ENCODE data around the gene OSBP2. TPM values are rescaled to one million over a fixed set of nuclear protein-coding genes. Genes with fewer than 3 reads are reported as not detected.

OSBP2 gene
- polyA plus RNA-seq, 1 experiment = 0.77 TPM

- ChIA-PET CTCF (interaction anchor here (6.3 kb wide), 1 partner anchor 10 kb away, joined by 44 read pairs; no protein-coding TSS in a partner anchor), POLR2A (no interaction called here)
- TF ChIP-seq CTCF (IDR thresholded peaks at IDR 0.05; ENCODE audit: insufficient read depth, low read depth, low read length) = no peak
- DNase-seq (ENCODE audit: low read depth) = no peak
- H3K27me3 ChIP-seq (ENCODE audit: control insufficient read depth, insufficient read depth, low read length) = no peaks in the 10 kb centered on the region
- no peak overlapping the region for H3K4me3 ChIP-seq (ENCODE audit: low read depth, low read length)
- H3K36me3 ChIP-seq (ENCODE audit: control insufficient read depth, insufficient read depth, low read length) = no peaks in the 10 kb centered on the region
These were observed 185.5 kb downstream of the OSBP2 start for GRCh38 chr22:30880181-30880601.

- TF ChIP-seq CTCF (IDR thresholded peaks at IDR 0.05; ENCODE audit: insufficient read depth, low read depth, low read length) = no peak
- CTCF ChIA-PET = interaction anchor here (6.3 kb wide), 1 partner anchor 9 kb away, joined by 44 read pairs; no protein-coding TSS in a partner anchor
- H3K27me3 ChIP-seq (ENCODE audit: control insufficient read depth, insufficient read depth, low read length) = no peaks in the 10 kb centered on the region
- POLR2A ChIA-PET = no interaction called here
- H3K36me3 ChIP-seq (ENCODE audit: control insufficient read depth, insufficient read depth, low read length) = no peaks in the 10 kb centered on the region
- no peak overlapping the region for H3K4me3 ChIP-seq (ENCODE audit: low read depth, low read length)
- DNase-seq (ENCODE audit: low read depth) = no peak
These were observed 186.2 kb downstream of the OSBP2 start for GRCh38 chr22:30880847-30881246.

- Histone ChIP-seq H3K4me3 (ENCODE audit: low read depth, low read length) (no peak overlapping the region), H3K36me3 (ENCODE audit: control insufficient read depth, insufficient read depth, low read length) (no peaks in the 10 kb centered on the region), H3K27me3 (ENCODE audit: control insufficient read depth, insufficient read depth, low read length) (no peaks in the 10 kb centered on the region)
- no peak for DNase-seq (ENCODE audit: low read depth)
- ChIA-PET CTCF (interaction anchor here (6.3 kb wide), 1 partner anchor 9 kb away, joined by 44 read pairs; no protein-coding TSS in a partner anchor), POLR2A (no interaction called here)
- TF ChIP-seq CTCF (IDR thresholded peaks at IDR 0.05; ENCODE audit: insufficient read depth, low read depth, low read length) = no peak
These were observed 186.9 kb downstream of the OSBP2 start for GRCh38 chr22:30881361-30882183.

DNA sequence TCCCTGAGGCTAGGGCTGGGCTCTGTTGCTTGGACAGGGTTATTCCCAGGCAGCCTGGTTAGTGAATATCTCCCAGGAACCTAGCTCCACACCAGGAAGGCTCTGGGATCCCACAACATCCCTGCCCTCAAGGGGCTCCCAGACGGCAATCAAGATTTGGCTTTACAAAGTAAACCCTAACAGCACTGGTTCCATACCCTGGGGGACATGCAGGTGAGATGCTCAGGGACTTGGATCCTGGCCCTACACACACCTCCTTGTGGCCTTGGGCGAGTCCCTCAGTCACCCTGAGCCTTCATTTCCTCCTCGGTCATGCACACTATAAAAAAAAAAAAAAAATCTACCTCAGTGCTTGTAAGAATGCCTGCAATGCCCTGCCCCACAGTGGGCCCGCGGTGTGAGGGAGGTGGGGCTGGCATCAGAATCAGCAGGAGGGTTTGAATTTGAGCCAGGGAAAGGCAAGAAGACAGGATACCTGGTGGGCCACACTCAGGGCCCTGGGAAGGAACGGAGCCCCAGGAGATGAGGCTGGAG, 187.6 kb downstream of the OSBP2 start:
- Histone ChIP-seq H3K36me3 (ENCODE audit: control insufficient read depth, insufficient read depth, low read length) (no peaks in the 10 kb centered on the region), H3K27me3 (ENCODE audit: control insufficient read depth, insufficient read depth, low read length) (no peaks in the 10 kb centered on the region), H3K4me3 (ENCODE audit: low read depth, low read length) (no peak overlapping the region)
- ChIA-PET CTCF (interaction anchor here (6.3 kb wide), 1 partner anchor 8 kb away, joined by 44 read pairs; no protein-coding TSS in a partner anchor), POLR2A (no interaction called here)
- no peak for TF ChIP-seq CTCF (IDR thresholded peaks at IDR 0.05; ENCODE audit: insufficient read depth, low read depth, low read length)
- no peak for DNase-seq (ENCODE audit: low read depth)

- no peak for DNase-seq (ENCODE audit: low read depth)
- CTCF ChIA-PET = no interaction called here
- no peak for TF ChIP-seq CTCF (IDR thresholded peaks at IDR 0.05; ENCODE audit: insufficient read depth, low read depth, low read length)
- POLR2A ChIA-PET = no interaction called here
- Histone ChIP-seq H3K27me3 (ENCODE audit: control insufficient read depth, insufficient read depth, low read length) (no peaks in the 10 kb centered on the region), H3K36me3 (ENCODE audit: control insufficient read depth, insufficient read depth, low read length) (no peaks in the 10 kb centered on the region), H3K4me3 (ENCODE audit: low read depth, low read length) (no peak overlapping the region)
These were observed 188.4 kb downstream of the OSBP2 start for GRCh38 chr22:30882974-30883533.
